GM19043 (cell line): ENCODE data around the gene MYBPH.

Experiments
- ATAC-seq: cut with Tn5 transposase; IDR thresholded peaks from one replicate; pipeline ENCODE4 v1.9.1; 2021; ENCODE audit warnings: low read depth; ENCODE audit not compliant: unreplicated experiment

The MYBPH gene

DNA sequence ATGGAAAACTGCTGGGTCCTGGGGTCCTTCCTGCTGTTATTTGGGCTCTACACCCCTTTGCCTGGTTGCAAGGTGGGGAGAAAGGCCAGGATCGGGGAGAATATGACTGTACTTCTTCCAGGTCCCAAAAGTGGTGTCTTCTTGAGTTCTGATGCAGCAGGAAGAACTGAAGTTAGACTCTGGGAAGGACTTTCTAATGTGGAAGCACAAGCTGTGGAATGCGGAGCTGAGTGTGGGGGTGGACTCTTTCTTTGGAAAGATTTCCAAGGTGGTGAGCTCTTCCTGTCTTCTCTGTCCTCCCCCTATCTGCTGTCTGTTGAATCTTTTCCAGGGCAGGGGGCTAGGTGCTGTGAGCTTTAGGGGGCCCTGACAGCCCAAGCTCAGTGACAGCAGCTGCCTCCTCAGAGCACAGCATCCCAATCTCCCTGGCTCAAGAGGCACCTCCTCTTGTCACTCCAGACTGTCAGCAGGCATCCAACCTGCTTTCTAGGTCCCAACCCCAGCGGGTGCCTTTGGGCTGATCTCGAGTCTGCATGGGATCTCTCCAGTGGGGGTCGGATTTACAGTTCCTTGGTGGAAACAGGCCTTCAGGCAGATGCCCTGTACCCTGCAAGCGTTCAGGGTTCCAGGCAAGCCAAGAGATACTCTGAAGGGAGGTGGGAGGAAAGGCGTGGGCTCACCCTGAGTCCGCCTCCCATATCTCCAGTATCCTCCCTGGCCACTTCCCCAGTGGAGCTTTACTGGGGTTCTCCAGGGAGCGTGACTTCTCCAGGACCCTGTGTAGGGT is 24.9 kb downstream of the MYBPH start:
- no peak for ATAC-seq

DNA sequence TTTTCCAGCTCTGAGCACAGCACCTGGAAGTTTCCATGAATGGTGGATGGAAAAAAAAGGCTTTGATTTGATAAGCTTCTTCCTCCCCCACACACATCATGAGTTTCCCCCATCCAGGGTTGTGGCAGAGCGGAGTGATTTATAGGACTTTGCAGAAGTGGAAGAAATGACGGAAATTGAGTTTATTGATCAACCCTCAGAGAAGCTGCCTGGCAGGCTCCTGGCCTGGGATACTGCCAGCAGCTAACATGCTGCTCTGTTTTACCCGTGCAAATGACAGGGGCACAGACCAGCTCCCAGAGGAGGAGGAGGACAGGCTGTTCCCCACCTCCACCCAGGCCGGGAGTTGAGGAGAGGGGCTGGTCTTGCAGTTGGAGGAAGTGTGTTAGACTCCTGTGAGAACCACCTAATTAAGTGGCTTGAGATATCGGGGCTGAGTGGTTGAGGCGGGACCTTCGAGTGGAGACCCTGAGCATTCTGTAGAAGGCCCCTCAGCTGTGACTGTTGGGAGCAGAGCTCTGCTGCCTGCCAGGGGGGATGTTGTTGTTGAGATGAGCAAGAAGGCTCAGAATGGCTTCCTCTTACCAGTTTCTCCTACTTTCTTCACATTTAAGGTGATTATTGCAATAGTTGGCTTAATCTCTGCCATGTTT is 26.3 kb downstream of the MYBPH start:
- ATAC-seq: no peak

DNA sequence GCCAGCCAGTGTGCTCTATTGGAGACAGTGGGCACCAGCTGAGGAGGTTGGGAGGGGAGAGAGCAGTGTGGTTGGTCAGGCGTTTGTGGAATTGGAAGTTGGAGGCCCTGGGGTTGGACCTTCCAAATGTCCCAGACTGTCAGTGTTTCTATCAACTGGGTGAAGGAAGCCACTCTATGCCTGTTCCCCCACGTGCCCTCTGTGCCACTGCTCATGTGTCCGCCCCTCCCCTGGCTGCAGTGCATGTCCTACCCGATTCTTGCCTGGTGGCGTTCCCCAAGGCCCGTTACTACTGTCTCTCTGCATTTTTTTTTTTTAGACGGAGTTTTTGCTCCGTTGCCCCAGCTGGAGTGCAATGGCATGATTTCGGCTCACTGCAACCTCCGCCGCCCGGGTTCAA is 27.0 kb downstream of the MYBPH start:
- ATAC-seq: no peak

DNA sequence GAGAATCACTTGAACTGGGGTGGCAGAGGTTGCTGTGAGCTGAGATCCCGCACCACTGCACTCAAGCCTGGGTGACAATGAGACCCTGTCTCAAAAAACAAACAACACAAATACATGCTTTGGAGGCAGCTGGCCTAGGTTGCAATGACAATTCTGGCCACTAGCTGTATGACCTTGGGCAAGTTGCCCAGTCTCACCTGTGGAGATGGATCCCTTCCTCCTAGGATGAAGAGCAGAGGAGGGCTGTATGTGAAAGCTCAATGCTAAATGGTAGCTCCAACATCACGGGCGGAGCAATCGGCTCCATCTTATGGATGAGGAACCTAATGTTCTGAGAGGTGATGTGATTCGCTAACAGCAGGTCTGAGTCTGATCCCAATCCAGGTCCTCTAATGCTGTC is 27.5 kb downstream of the MYBPH start:
- no peak for ATAC-seq

DNA sequence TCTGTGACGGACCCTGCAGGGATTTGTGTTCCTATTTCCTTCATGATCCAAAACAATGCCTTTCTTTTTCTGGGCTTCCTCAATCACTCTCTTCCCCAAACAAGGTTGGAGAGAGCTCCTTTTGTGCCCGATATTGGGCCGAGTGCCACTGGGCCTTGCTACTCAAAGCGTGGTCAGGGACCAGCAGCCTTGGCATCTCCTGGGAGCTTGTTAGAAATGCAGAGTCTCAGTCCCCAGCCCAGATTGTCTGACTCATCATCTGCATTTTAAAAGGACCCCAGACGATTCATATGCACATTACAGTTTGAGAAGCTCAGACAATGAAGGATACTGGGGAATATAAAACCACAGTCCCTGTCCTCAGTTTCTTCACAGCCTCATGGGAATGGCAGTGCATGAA is 28.2 kb downstream of the MYBPH start:
- ATAC-seq: no peak

DNA sequence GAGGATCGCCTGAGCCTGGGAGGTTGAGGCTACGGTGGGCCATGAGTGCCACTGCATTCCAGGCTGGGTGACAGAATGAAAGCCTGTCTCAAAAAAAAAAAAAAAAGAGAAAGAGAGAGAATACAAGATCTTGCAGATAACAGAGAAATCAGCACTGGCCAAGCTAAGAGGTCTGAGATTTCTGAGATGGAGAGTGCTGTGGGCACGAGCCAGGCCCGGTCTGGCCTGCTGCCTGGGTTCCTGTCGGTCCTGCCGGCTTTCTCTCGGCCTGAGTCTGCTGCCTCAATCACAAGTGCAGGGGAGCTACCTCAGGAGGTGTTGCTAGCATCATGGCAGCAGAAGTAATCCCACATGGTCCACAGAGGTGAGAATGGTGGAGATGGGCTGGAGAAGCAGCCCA is 29.1 kb downstream of the MYBPH start:
- ATAC-seq: no peak

DNA sequence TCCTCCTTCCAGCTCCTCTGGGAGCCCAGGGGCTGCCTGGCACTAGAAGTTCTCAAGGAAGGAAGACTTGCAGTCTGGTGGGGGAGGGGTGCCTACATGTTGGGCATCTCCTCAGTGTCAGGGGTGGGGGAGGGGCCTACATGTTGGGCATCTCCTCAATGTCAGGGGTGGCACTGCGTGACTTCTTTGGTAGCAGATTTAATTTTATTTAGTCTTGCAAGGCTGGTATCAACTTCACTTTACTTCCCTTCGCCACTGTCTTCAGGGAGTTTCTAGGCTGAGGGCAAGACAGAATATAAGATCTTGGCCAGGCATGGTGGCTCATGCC is 29.6 kb downstream of the MYBPH start:
- ATAC-seq: no peak

DNA sequence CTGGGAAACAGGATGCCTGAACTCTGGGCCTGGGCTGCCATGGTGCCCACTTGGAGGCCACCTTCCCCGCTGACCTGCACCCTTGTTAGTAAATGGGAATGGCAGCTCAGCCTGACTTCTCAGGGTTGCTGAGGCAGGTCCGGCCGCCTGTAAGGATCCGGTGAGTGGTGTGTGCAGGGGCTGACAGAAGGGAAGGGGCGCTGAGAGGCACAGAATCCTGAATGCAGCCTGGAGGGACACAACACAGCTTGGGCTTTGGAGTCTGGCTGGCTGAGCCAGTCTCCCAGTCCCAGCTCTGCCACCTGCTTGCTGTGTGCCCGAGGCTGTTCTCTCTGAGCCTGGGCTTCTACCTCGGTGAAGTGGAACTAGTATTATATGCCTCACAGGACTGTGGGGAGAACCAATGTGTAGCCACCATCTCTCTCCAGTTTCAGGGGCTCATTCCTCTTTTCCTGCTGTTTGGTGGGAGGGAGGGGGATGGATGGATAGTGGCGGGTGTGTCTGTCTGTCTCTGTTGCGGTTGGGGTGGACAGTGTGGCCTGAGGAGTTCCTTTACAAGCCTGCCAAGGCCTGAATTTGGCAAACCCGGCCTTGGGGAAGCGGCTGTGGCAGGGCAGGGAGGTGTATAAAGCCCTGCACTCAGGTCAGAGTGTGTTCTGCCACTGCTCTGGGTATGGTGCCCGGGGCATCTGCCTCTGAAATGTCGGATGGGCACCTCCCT is 30.1 kb downstream of the MYBPH start:
- ATAC-seq: no peak

DNA sequence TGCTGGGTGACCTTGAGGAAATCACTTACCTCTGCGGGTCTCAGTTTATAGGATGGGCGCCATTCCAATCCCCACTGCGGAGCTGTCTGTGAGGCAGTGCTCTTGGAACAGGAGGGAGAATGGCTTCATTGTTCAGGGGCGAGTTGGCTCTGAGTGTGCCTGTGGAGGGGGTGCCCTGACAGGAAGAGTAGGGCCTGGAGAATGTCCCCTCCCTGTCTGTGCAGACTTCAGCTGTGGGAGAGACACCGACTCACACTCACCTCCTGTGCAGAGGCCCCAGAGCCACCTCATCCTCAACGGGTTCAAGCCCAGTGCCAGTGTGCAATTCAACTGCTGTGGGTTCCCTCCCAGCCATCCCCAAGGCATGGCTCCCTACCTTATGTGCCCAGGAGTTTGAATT is 31.0 kb downstream of the MYBPH start:
- ATAC-seq: no peak

DNA sequence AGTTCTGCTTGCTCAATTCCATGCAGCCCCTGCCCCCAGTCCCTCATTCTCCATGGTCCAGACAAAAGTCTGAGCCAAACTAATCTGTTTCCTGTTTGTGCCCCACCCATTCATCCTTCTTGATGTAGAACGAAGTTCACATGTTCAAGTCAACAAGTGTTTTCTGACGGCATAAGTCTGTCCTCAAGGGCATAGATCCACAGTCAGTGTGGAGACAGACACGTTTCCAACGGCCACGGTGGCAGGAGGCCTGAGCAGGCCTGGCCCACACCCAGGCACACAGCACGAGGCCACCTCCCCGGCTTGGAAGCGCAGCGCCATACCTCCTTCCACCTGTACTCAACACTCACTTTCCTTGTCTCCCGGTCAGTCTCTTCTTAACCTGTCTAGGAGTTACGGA is 32.0 kb downstream of the MYBPH start:
- no peak for ATAC-seq

DNA sequence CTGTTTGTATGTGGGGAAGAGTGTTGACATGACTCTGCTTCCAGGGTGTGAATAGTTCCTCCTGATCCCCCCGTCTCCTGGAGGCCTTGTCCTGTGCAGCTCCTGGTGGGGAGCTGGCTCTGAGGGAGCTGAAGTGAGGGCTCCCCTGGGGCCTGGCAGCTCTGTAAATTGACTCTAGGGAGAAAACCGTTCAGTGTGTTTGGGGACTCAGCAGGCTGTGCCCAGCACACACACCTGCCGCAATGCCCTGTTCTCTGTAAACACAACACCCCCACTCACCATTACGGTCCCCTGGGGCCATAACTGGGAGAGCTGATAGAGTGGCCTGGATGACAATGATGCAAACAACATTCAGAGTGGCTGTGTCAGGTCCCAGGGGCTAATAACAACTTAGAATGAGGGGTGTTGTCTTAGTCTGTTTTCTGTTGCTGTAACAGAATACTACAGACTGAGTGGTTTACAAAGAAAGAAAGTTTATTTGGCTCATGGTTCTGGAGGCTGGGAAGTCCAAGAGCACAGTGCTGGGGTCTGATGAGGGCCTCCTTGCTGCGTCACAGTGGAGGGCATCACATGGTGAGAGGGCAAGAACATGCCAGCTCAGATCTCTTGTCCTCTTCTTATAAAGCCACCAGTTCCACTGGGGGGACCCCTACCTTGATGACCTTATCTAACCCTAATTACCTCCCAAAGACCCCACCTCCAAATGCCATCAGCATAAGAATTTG is 32.8 kb downstream of the MYBPH start:
- no peak for ATAC-seq

DNA sequence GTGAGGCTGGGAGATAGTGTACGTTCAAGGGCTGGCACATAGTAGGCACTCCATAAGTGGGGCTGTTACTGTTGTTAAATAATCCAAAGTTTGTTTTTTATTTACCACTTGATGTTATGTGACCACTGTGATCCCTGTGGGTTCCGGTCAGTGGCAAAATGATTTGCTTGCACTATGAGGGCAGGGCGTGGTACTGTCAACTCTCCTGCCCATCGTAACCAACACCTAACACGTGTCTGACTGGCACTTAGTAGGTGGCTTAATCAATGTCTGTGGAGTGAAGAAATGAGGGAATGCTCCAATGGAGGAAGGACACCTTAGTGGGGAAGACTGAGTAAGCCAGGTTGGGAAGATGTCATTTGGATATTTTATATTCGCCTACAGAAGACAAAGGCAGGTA is 33.5 kb downstream of the MYBPH start:
- no peak for ATAC-seq

DNA sequence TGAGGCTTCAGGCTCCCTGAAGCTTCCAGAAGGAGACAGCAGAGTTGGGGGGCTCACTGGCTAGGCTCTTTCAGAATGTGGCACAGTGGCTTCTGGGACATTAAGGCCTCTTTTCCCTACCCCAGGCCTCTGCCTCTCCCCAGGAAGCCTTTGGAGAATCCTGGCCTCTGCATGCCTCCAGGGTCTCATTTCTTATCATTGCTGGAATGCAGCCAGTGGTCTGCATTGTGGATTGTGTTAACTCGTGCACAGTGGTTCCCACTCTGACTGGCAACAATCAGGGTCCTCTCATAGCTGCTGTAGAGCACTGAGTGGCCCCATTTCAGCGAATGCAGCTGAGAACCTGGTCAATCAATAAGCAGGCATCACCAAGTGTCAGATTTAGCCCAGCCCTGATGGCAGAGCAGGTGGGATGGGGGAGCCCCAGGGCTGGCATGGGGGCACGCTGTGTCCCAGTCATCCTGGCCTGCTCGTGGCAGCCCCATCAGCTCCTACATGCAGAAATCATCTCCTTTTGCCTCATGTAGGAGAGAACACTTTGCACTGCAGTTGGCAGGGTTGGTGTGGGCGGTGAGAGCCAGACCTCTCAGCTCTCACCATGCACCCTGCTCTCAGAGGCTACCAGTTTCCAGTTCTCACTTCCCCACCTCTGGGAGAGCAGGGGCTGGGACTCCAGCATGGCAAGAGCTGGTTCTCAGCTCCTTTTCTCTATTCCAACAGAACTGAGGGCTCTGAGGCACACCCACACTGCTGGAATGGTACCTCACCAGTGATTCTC is 34.7 kb downstream of the MYBPH start:
- ATAC-seq: no peak

DNA sequence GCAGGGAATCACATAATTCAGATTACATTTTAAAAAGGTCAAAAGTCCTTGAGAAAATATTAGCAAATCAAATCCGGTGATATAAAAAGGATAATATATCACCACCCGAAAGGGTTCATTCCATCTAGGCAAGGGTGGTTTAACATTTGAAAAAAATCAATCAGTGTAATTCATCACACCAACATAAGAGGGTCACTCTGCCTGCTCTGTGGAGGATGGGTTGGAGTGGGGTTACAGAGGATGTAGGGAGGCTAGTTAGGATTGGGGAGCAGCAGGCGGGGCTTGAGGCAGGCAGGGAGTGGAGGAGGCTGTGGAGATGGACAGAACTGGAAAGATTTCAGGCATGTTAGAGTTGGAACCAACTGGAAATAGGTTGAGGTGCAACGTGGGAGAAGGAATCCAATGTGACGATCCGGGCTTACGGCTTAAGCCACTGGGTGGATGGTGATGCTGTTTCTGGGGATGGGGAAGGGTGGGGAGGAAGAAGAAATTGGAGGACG is 35.6 kb downstream of the MYBPH start:
- no peak for ATAC-seq

DNA sequence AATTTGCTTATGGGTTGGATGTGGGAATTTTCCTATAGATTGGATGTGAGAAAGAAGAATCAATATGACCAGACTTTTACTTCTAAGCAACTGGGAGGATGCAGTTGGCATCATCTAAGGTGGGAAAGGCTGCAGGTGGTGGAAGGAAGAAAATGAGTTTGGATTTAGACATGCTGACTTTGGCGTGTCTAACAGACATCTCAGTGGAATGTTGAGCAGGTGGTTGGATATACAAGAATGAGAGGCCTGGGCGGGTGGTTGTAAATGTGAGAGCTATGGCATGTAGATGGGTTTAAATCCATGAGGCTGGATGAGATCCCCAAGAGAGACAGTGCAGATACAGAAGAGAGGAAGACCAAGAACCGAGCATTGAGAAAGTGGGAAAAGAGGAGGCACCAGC is 37.6 kb downstream of the MYBPH start:
- ATAC-seq: no peak

DNA sequence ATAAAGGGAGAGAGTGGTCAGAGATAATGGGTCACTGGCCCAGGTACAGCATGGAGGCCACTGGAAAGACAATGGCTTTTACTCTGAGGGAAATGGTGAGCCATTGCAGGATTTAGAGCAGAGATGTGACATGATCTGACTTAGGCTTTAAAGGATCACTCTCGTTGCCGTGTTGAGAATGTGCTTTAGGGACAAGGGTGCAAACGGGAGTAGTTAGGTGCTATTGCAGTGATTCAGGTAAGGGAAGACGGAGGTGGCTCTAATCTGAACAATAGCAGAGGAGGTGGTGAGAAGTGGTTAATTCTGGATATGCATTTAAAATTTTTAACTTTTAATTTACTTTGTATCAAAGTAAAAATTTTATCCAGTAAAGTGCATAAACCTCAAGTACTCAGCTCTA is 38.3 kb downstream of the MYBPH start:
- no peak for ATAC-seq

DNA sequence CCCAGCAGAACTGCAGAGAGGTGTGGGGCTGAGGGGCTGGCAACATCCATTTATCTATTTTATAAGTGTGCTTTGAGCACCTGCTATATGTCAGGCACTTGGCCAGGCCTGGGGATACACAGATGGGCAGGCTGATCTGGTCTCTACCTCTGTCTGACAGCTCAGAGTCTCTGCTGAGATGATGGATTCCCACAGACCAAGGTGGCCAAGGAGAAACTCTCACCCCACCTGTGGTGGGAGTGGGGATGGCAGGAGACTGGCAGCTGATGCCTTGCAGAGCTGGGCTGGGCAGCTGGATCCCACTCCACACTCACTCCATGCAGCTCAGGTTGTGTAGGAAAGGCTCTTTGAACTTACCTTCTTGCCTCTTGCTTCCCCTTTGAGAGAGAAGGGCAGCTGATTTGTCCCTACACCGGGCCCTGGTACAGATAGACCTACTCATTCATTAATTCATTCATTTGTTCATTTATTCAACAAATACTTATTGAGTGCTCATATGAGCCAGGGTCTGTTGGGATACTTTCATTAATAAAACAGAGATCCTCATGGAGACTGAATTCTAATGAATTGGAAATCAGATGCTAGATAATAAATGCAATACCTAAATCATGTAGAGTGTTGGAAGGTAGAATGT is 39.1 kb downstream of the MYBPH start:
- ATAC-seq: no peak

DNA sequence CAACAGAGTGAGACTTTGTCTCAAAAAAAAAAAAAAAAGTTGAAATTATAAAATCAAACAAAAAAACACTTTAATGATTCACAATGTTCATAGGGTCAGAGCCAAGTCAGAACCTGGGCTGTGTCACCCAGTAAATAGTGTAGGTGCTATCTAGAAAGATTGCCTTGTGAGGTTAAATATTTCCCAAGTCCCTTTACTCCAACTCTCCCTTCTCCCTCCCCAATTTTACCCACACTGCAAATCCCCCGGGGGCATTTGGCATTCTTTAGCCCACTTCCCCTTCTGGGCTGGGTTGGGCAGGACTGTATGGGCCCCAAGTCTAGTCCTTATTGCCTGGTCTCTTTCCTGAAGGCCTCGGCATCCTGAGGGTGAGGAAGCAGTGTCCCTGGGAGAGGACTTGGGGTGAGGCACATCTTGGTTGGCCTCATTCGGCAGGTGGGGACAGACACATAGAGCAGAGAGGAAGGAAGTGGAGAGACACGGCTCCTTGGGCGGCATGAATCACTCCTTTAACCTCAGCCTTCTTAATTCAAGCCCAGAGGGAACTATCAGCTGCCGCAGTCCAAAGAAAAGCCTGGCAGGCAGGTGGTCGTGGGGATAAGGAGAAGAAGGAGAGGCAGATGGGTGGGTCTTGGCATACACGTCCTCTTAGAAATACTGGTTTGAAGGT is 39.9 kb downstream of the MYBPH start:
- ATAC-seq: no peak

DNA sequence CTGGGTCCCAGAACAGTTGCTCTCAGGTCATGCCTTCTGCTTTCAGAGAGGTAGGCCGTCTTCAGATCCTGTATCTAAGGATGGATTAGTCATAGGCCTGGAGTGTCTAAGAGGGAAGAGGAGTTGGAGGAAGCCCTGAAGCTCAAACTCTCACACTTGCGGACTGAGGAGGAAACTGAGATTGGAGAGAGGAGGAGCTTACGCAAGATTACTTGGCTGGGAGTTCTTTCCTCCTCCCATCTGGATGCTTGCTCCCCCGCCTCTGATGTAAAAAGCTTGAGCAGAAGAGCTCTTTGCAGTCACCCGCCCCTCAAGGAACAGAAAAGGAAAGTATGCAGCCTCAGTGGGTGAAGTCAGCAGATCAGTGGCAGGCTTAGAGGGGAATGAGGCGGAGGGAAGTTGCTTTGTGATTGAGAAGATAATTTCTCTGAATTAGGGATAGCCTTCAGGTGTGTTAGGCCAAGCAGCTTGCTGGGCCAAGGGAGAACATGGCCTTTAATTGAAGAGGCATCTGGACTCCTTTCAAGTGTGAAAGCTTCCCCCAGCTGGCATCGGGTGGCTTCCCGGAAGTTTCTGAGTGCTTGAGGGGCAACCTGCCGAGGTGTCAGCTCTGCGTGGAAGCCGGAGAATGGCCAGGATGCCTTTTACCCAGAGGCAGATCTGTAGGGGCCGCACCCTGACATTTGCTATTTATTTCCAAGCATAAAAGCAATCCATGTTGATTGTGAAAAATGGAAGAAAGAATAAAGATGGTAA is 41.5 kb downstream of the MYBPH start:
- no peak for ATAC-seq
